Lung (tissue), 12 donors: ENCODE results near the gene NKAP. TPM values are rescaled to one million over a fixed set of nuclear protein-coding genes. Genes with fewer than 3 reads are reported as not detected.
"Not testable (repeated sequence)": the region's sequence is repeated elsewhere in the genome, so short reads cannot be mapped to it uniquely, and the experiment has no call there.

ENCODE experiments used
- ATAC-seq: fragments of 200-7000 bp; cut with Tn5 transposase; one replicate; pipeline ENCODE4 v1.9.1; 2020; ENCODE audit warnings: moderate number of reproducible peaks; ENCODE audit not compliant: insufficient read depth, low FRiP score
- DNase-seq, 3 donors: peaks; one replicate each; pipeline ENCODE4 v3.0.0-alpha.2; 2013 to 2017
- H3K27ac ChIP-seq, 2 donors: one replicate each; pipeline ENCODE4 v1.5.1; 2013; ENCODE audit warnings: mild to moderate bottlenecking in 2 of 2, moderate library complexity in 2 of 2, control low read depth in 1 of 2, inconsistent platforms in 1 of 2, low read depth in 1 of 2, low read length in 1 of 2
- H3K27me3 ChIP-seq, 3 donors: one replicate each; pipeline ENCODE4 v1.5.1; 2013; ENCODE audit warnings: low read length in 2 of 3; ENCODE audit not compliant: control insufficient read depth in 3 of 3, insufficient read depth in 3 of 3
- H3K36me3 ChIP-seq, 4 donors: one replicate each; pipeline ENCODE4 v1.5.1; 2013; ENCODE audit warnings: low read length in 4 of 4, mild to moderate bottlenecking in 1 of 4, moderate library complexity in 1 of 4; ENCODE audit not compliant: control insufficient read depth in 4 of 4, insufficient read depth in 4 of 4
- H3K4me1 ChIP-seq, 5 donors: one replicate each; pipeline ENCODE4 v1.5.1; 2013; ENCODE audit warnings: low read length in 5 of 5, mild to moderate bottlenecking in 2 of 5, moderate library complexity in 1 of 5; ENCODE audit not compliant: control insufficient read depth in 5 of 5, insufficient read depth in 5 of 5
- H3K4me3 ChIP-seq: one replicate; pipeline ENCODE4 v1.5.1; 2013; ENCODE audit warnings: mild to moderate bottlenecking, control low read depth, moderate library complexity
- H3K9ac ChIP-seq, 2 donors: one replicate each; pipeline ENCODE4 v1.5.1; 2013; ENCODE audit warnings: low read length in 2 of 2, control low read depth in 1 of 2; ENCODE audit not compliant: insufficient read depth in 1 of 2
- H3K9me3 ChIP-seq, 4 donors: one replicate each; pipeline ENCODE4 v1.5.1; 2013; ENCODE audit warnings: low read length in 3 of 4, mild to moderate bottlenecking in 1 of 4, moderate library complexity in 1 of 4; ENCODE audit not compliant: control insufficient read depth in 4 of 4, insufficient read depth in 3 of 4
- CTCF ChIP-seq: IDR thresholded peaks from 2 replicates; pipeline ENCODE4 v1.5.1; 2012; ENCODE audit warnings: mild to moderate bottlenecking; ENCODE audit errors: control extremely low read depth, extremely low read depth
- WGBS, 2 donors: extraction: QIAGEN DNeasy Blood & Tissue Kit; methylation state at CpG; one replicate each; pipeline ENCODE4 v1.1.7; 2013; 5-methylcytosine and 5-hydroxymethylcytosine counted together
- polyA plus RNA-seq, 2 donors: library from polyadenylated mRNA; stranded (reverse); fragments of 200-250 nt; gene quantifications; one replicate each; pipeline ENCODE4 v1.2.1, GENCODE V29; 2013
- total RNA-seq, 2 donors: library from RNA; depleted of rRNA in 1 of 2; stranded (reverse); fragments of >200 nt in 1 of 2; gene quantifications; one replicate each; pipeline ENCODE4 v1.2.1, GENCODE V29; 2014 to 2021
- donor health status: control.
- donor health status: control.
- donor health status: Bipolar disorder and iron deficiency.
- donor health status: healthy.
- donor health status: DM: yes; HTN: yes; CAD: no.

NKAP gene
- total and polyA plus RNA-seq, 4 donors: 4.7 to 9.8 (median 8.4) TPM

GRCh38 chrX:119983494-119983893 is 39.9 kb upstream of the NKAP start:
- H3K27me3 ChIP-seq: peaks cover 0 to 20% (median 4%) of the 10 kb centered on the region in 3 donors
- no peak overlapping the region for H3K9ac ChIP-seq
- ATAC-seq (no peak), DNase-seq (no peak)
- 78 to 91% methylated on average over 2 of the region's 2 CpGs for WGBS, 2 donors
- no peak overlapping the region for H3K4me3 ChIP-seq
- no peaks in the 10 kb centered on the region for H3K36me3 ChIP-seq
- TF ChIP-seq CTCF: no peak
- no peak overlapping the region for H3K27ac ChIP-seq
- no peaks in the 10 kb centered on the region for H3K9me3 ChIP-seq
- no peaks in the 10 kb centered on the region for H3K4me1 ChIP-seq

DNA sequence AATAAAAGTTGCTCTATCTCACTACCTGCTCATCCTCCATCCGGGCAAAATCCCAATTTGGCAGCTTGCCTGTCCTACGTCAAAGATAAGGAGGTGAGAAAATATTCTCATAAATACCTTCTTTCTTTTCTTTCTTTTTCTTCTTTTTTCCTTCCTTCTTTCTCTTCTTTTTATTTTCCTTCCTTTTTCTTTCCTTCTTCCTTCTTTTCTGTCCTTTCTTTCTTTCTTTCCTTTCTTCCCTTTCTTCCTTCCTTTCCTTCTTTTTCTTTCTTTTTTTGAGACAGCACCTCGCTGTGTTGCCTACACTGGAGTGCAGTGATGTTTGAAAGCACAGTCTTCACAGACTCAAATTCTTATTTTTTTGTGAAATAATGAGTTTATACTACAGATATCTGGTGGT is 38.6 kb upstream of the NKAP start:
- 46 to 71% methylated on average over 3 of the region's 3 CpGs for WGBS, 2 donors
- no peaks in the 10 kb centered on the region for H3K36me3 ChIP-seq
- no peak for TF ChIP-seq CTCF
- no peak overlapping the region for H3K4me3 ChIP-seq
- H3K4me1 ChIP-seq: no peaks in the 10 kb centered on the region
- H3K9me3 ChIP-seq: no peaks in the 10 kb centered on the region
- no peak overlapping the region for H3K9ac ChIP-seq
- DNase-seq: no peak
- no peak for ATAC-seq
- no peak overlapping the region for H3K27ac ChIP-seq
- peaks cover 0 to 13% (median 3%) of the 10 kb centered on the region in 3 donors for H3K27me3 ChIP-seq

DNA sequence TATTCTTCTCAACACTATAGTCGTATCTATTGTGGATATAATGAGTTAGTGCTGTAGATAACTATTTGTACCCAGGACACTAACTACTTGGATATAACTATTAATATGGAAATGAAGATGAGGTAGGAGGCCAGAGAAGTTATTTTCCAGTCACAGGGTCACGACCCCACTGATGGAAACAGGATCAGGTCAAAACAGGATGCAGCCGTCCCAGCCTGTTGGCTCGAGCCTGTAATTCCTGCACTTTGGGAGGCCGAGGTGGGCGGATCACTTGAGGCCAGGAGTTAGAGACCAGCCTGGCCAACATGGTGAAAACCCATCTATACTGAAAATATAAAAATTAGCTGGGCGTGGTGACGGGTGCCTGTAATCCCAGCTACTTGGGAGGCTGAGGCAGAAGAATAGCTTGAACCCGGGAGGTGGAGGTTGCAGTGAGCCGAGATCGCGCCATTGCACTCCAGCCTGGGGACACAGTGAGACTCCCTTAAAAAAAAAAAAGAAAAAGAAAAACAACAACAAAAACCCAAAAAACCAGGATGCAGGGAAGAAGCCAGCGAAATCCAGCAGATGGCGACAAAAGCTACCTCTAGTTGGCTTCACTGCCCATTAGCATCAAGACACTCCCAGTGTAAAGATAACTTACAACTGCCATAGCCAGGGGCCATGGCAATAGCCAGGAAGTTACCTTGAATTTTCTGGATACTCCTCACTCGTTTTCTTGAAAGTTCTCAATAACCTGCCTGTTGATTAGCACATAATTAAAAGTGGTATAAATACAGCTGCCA is 37.9 kb upstream of the NKAP start:
- DNase-seq (peak in 2 of 3 donors; percentile 28 to 34), ATAC-seq (peak; percentile 53)
- Histone ChIP-seq H3K4me1 (no peaks in the 10 kb centered on the region), H3K9me3 (no peaks in the 10 kb centered on the region), H3K27ac (no peak overlapping the region), H3K4me3 (no peak overlapping the region), H3K36me3 (no peaks in the 10 kb centered on the region), H3K9ac (no peak overlapping the region), H3K27me3 (peaks cover 0 to 9% (median 3%) of the 10 kb centered on the region in 3 donors)
- no peak for TF ChIP-seq CTCF
- WGBS, 2 donors: 45 to 51% methylated on average over 15 of the region's 15 CpGs

GRCh38 chrX:119977172-119977571 is 33.6 kb upstream of the NKAP start:
- H3K9me3 ChIP-seq, H3K27me3 ChIP-seq, DNase-seq, H3K4me3 ChIP-seq, H3K27ac ChIP-seq, H3K4me1 ChIP-seq, ATAC-seq, H3K36me3 ChIP-seq, H3K9ac ChIP-seq: not testable (repeated sequence)
- 87 to 90% methylated on average over 4 of the region's 4 CpGs for WGBS, 2 donors
